Measurements from ENCODE around the gene WIPF1.

WIPF1 gene

GRCh38 chr2:174635776-174636404 lies 38.3 kb upstream of the WIPF1 start:
- in situ Hi-C loops (cut with MboI; ENCODE audit: low pct_unique_long_range_greater_than_20kb, low sequenced_read_pairs, unreplicated experiment): no loop called here
- no peak for DNase-seq (ENCODE audit: low spot score)
- TF ChIP-seq CTCF (IDR thresholded peaks at IDR 0.05; ENCODE audit: extremely low read depth, insufficient read depth, missing control alignments): no peak

GRCh38 chr2:174635015-174635593 lies 37.5 kb upstream of the WIPF1 start:
- DNase-seq (ENCODE audit: low spot score): no peak
- in situ Hi-C loops (cut with MboI; ENCODE audit: low pct_unique_long_range_greater_than_20kb, low sequenced_read_pairs, unreplicated experiment): no loop called here
- no peak for TF ChIP-seq CTCF (IDR thresholded peaks at IDR 0.05; ENCODE audit: extremely low read depth, insufficient read depth, missing control alignments)

GRCh38 chr2:174634130-174635014 lies 36.8 kb upstream of the WIPF1 start:
- DNase-seq (ENCODE audit: low spot score): peak; percentile 38
- TF ChIP-seq CTCF (IDR thresholded peaks at IDR 0.05; ENCODE audit: extremely low read depth, insufficient read depth, missing control alignments): peak; percentile 46
- in situ Hi-C loops (cut with MboI; ENCODE audit: low pct_unique_long_range_greater_than_20kb, low sequenced_read_pairs, unreplicated experiment): no loop called here

- in situ Hi-C loops (cut with MboI; ENCODE audit: low pct_unique_long_range_greater_than_20kb, low sequenced_read_pairs, unreplicated experiment): no loop called here
- DNase-seq (ENCODE audit: low spot score): no peak
- no peak for TF ChIP-seq CTCF (IDR thresholded peaks at IDR 0.05; ENCODE audit: extremely low read depth, insufficient read depth, missing control alignments)
Measured at GRCh38 chr2:174633623-174633930, 36.0 kb upstream of the WIPF1 start.

- peak; percentile 16 for TF ChIP-seq CTCF (IDR thresholded peaks at IDR 0.05; ENCODE audit: extremely low read depth, insufficient read depth, missing control alignments)
- no peak for DNase-seq (ENCODE audit: low spot score)
- in situ Hi-C loops (cut with MboI; ENCODE audit: low pct_unique_long_range_greater_than_20kb, low sequenced_read_pairs, unreplicated experiment): no loop called here
Measured at GRCh38 chr2:174632841-174633622, 35.4 kb upstream of the WIPF1 start.
